Measurements from ENCODE around the gene AMZ2.
"Not testable (repeated sequence)": the region's sequence is repeated elsewhere in the genome, so short reads cannot be mapped to it uniquely, and the experiment has no call there.

AMZ2 gene

GRCh38 chr17:68263101-68263681 is 15.3 kb downstream of the AMZ2 start:
- peak; percentile 68 for TF ChIP-seq CTCF (IDR thresholded peaks at IDR 0.05; ENCODE audit: insufficient read depth, missing control alignments)
- peak; percentile 83 for FAIRE-seq
- DNase-seq (ENCODE audit: insufficient read length, low spot score), result not testable (repeated sequence)

GRCh38 chr17:68265833-68266232 is 18.0 kb downstream of the AMZ2 start:
- DNase-seq (ENCODE audit: insufficient read length, low spot score); FAIRE-seq: not testable (repeated sequence)

GRCh38 chr17:68273722-68274121 is 25.9 kb downstream of the AMZ2 start:
- no peak for TF ChIP-seq CTCF (IDR thresholded peaks at IDR 0.05; ENCODE audit: insufficient read depth, missing control alignments)
- DNase-seq (ENCODE audit: insufficient read length, low spot score) (no peak), FAIRE-seq (no peak)

GRCh38 chr17:68276339-68276738 is 28.5 kb downstream of the AMZ2 start:
- not testable (repeated sequence) for DNase-seq (ENCODE audit: insufficient read length, low spot score); FAIRE-seq

- no peak for TF ChIP-seq CTCF (IDR thresholded peaks at IDR 0.05; ENCODE audit: insufficient read depth, missing control alignments)
- FAIRE-seq, result no peak
- DNase-seq (ENCODE audit: insufficient read length, low spot score), result no peak
Measured at GRCh38 chr17:68277807-68278206, 30.0 kb downstream of the AMZ2 start.

GRCh38 chr17:68281965-68282364 is 34.1 kb downstream of the AMZ2 start:
- not testable (repeated sequence) for FAIRE-seq; DNase-seq (ENCODE audit: insufficient read length, low spot score)

- FAIRE-seq, result no peak
- TF ChIP-seq CTCF (IDR thresholded peaks at IDR 0.05; ENCODE audit: insufficient read depth, missing control alignments), result no peak
- DNase-seq (ENCODE audit: insufficient read length, low spot score), result no peak
Measured at GRCh38 chr17:68288375-68288774, 40.5 kb downstream of the AMZ2 start.

GRCh38 chr17:68288804-68289203 is 41.0 kb downstream of the AMZ2 start:
- FAIRE-seq (no peak), DNase-seq (ENCODE audit: insufficient read length, low spot score) (no peak)
- TF ChIP-seq CTCF (IDR thresholded peaks at IDR 0.05; ENCODE audit: insufficient read depth, missing control alignments), result no peak

- DNase-seq (ENCODE audit: insufficient read length, low spot score) (no peak), FAIRE-seq (no peak)
- no peak for TF ChIP-seq CTCF (IDR thresholded peaks at IDR 0.05; ENCODE audit: insufficient read depth, missing control alignments)
Measured at GRCh38 chr17:68289473-68289872, 41.6 kb downstream of the AMZ2 start.
